A673 (cell line): Measurements from ENCODE around the gene TBL2. TPM values are rescaled to one million over a fixed set of nuclear protein-coding genes. Genes with fewer than 3 reads are reported as not detected.
"Not testable (repeated sequence)": the region's sequence is repeated elsewhere in the genome, so short reads cannot be mapped to it uniquely, and the experiment has no call there.

Source experiments
- BruUV-seq: library from RNA; stranded (reverse); fragments of 400-500 nt; replicated peaks from 2 replicates; lab custom pipeline; 2021; lab: Mats Ljungman, UMichigan
- CTCF ChIA-PET: fragments of 300-600 bp; sonication (Branson Sonifier 250); formaldehyde crosslinking; loops from one replicate; lab custom pipeline; 2022; ENCODE audit warnings: antibody characterized with exemption; lab: Charles Lee
- POLR2A ChIA-PET: fragments of 300-600 bp; sonication (Branson Sonifier 250); formaldehyde crosslinking; loops from one replicate; lab custom pipeline; 2022; ENCODE audit warnings: antibody characterized with exemption; ENCODE audit not compliant: low non-redundant PET; lab: Charles Lee
- DNase-seq: peaks from one replicate; pipeline ENCODE4 v3.0.0-alpha.2; 2015; ENCODE audit warnings: low spot score
- H3K27ac ChIP-seq: fragments of 200-600 bp; sonication (generic); 2 replicates; pipeline ENCODE4 v1.5.1; 2016; ENCODE audit warnings: mixed run types, low read depth, mild to moderate bottlenecking, mixed read lengths, antibody characterized with exemption, low read length; ENCODE audit not compliant: poor library complexity, severe bottlenecking
- H3K27me3 ChIP-seq: fragments of 200-600 bp; sonication (generic); replicated peaks from 2 replicates; pipeline ENCODE4 v1.6.1; 2017; ENCODE audit warnings: mixed run types, low read depth, mild to moderate bottlenecking, mixed read lengths, antibody characterized with exemption, low read length; ENCODE audit not compliant: insufficient read depth, poor library complexity
- H3K36me3 ChIP-seq: fragments of 200-600 bp; sonication (generic); 2 replicates; pipeline ENCODE4 v1.6.1; 2016; ENCODE audit warnings: mixed run types, mild to moderate bottlenecking, mixed read lengths, antibody characterized with exemption, low read length; ENCODE audit not compliant: insufficient read depth, poor library complexity, severe bottlenecking
- H3K4me1 ChIP-seq: fragments of 200-600 bp; sonication (generic); 2 replicates; pipeline ENCODE4 v1.6.1; 2017; ENCODE audit warnings: mixed run types, mild to moderate bottlenecking, mixed read lengths, antibody characterized with exemption, low read length; ENCODE audit not compliant: insufficient read depth, poor library complexity, severe bottlenecking
- H3K4me3 ChIP-seq: fragments of 200-600 bp; sonication (generic); 2 replicates; pipeline ENCODE4 v1.5.1; 2016; ENCODE audit warnings: low read depth, mixed run types, mild to moderate bottlenecking, mixed read lengths, low read length; ENCODE audit not compliant: poor library complexity, severe bottlenecking
- H3K9me3 ChIP-seq: fragments of 200-600 bp; sonication (generic); 2 replicates; pipeline ENCODE4 v1.6.1; 2016; ENCODE audit warnings: mixed run types, low read depth, mild to moderate bottlenecking, mixed read lengths, antibody characterized with exemption, low read length; ENCODE audit not compliant: poor library complexity, severe bottlenecking
- CTCF ChIP-seq: fragments of 300-800, 200-600 bp; sonication (generic); conservative IDR thresholded peaks from 2 replicates; pipeline ENCODE4 v1.5.1; 2017; ENCODE audit warnings: low read depth, mild to moderate bottlenecking, antibody characterized with exemption, low read length, moderate library complexity, mixed read lengths
- EZH2 ChIP-seq: fragments of 200-600 bp; sonication (generic); IDR thresholded peaks from 2 replicates; pipeline ENCODE4 v1.6.1; 2017; ENCODE audit warnings: borderline replicate concordance, low read depth, mild to moderate bottlenecking, mixed read lengths, antibody characterized with exemption, low read length; ENCODE audit not compliant: poor library complexity, severe bottlenecking
- intact Hi-C: fragments of 100-400 bp; cut with micrococcal nuclease; formaldehyde crosslinking; loops from one replicate; pipeline ENCODE4 v1.10.0; 2022; ENCODE audit not compliant: unreplicated experiment
- total RNA-seq: library from RNA; stranded (reverse); gene quantifications from 2 replicates; pipeline ENCODE4 v1.2.3, GENCODE V29; 2021

The TBL2 gene
- total RNA-seq, 1 experiment from 2014 or later = 51.9 TPM

GRCh38 chr7:73622909-73623797, 44.8 kb upstream of the TBL2 start:
- Histone ChIP-seq H3K4me1 (peaks cover 15% of the 10 kb centered on the region), H3K36me3 (no peaks in the 10 kb centered on the region), H3K27me3 (no peaks in the 10 kb centered on the region), H3K9me3 (no peaks in the 10 kb centered on the region), H3K4me3 (peak overlapping the region; percentile 77), H3K27ac (no peak overlapping the region)
- TSS peak; percentile 57 for BruUV-seq
- POLR2A ChIA-PET = no interaction called here
- no peak for TF ChIP-seq EZH2
- TF ChIP-seq CTCF = no peak
- intact Hi-C loops = loop anchor here (5.0 kb wide), 1 partner anchor 44 kb away; the partner anchor contains the start of gene VPS37D
- no peak for DNase-seq
- CTCF ChIA-PET = no interaction called here

DNA sequence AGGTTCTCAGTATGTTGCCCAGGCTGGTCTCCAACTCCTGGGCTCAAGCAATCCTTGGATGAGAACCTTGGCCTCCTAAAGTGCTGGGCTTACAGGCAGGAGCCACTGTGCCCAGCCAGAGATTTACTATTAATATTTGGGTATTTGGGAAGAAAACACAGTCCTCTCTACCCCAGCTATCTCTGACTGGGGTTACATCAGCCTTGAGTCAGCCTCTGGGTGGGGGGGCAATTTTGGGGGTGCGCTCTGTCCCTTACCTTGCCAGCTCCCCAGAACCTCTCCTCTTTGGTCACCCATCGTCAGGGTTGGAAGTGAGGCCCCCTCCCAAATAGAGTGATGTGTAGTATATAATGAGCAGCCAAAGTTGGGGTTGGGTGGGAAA, 44.1 kb upstream of the TBL2 start:
- CTCF ChIA-PET = no interaction called here
- Histone ChIP-seq H3K9me3 (no peaks in the 10 kb centered on the region), H3K36me3 (no peaks in the 10 kb centered on the region), H3K27me3 (no peaks in the 10 kb centered on the region), H3K4me3 (peak overlapping the region; percentile 77), H3K4me1 (peaks cover 15% of the 10 kb centered on the region), H3K27ac (no peak overlapping the region)
- DNase-seq = no peak
- BruUV-seq = no TSS peak
- POLR2A ChIA-PET = no interaction called here
- no peak for TF ChIP-seq CTCF
- no peak for TF ChIP-seq EZH2
- intact Hi-C loops = loop anchor here (5.0 kb wide), 1 partner anchor 45 kb away; the partner anchor contains the start of gene VPS37D

GRCh38 chr7:73621168-73622063, 43.0 kb upstream of the TBL2 start:
- H3K36me3 ChIP-seq = no peaks in the 10 kb centered on the region
- no peak overlapping the region for H3K4me3 ChIP-seq
- TF ChIP-seq EZH2 (no peak), CTCF (no peak)
- ChIA-PET POLR2A (interaction anchor here (0.6 to 0.7 kb wide), 2 partner anchors 39 to 55 kb away, joined by 3 to 4 read pairs; no protein-coding TSS in a partner anchor), CTCF (interaction anchor here (0.7 kb wide), 1 partner anchor 298 kb away, joined by 10 read pairs; no protein-coding TSS in a partner anchor)
- no peak overlapping the region for H3K27ac ChIP-seq
- intact Hi-C loops = loop anchor here (5.0 kb wide), 1 partner anchor 46 kb away; the partner anchor contains the start of gene VPS37D
- DNase-seq = no peak
- H3K4me1 ChIP-seq = peaks cover 15% of the 10 kb centered on the region
- H3K9me3 ChIP-seq = no peaks in the 10 kb centered on the region
- no TSS peak for BruUV-seq
- H3K27me3 ChIP-seq = no peaks in the 10 kb centered on the region

DNA sequence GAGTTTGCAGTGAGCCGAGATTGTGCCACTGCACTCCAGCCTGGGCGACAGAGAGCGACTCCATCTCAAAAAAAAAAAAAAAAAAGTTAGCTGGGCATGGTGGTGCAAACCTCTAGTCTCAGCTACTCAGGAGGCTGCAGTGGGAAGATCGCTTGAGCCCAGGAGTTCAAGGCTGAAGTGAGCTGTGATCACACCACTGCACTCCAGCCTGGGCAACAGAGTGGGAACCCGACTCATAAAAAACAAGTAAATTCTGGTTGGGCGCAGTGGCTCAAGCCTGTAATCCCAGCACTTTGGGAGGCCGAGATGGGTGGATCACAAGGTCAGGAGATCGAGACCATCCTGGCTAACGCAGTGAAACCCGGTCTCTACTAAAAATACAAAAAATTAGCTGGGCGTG, 41.0 kb upstream of the TBL2 start:
- BruUV-seq, H3K4me3 ChIP-seq, H3K27me3 ChIP-seq, POLR2A ChIA-PET, H3K9me3 ChIP-seq, H3K27ac ChIP-seq, DNase-seq, CTCF ChIA-PET, H3K36me3 ChIP-seq, intact Hi-C loops: not testable (repeated sequence)
- H3K4me1 ChIP-seq = peaks cover 15% of the 10 kb centered on the region
